OCI-LY3 (cell line): ENCODE results near the gene STPG4.

Source experiments
- H2AFZ ChIP-seq: fragments of 200-600, 300-600 bp; shearing (Covaris generic); 2 replicates; pipeline ENCODE4 v1.6.0; 2014; ENCODE audit warnings: antibody characterized with exemption, low read depth, low read length
- H3K27ac ChIP-seq: fragments of 200-600, 300-600 bp; sonication (generic); 2 replicates; pipeline ENCODE4 v1.5.1; 2014; ENCODE audit warnings: mild to moderate bottlenecking, low read length, moderate library complexity, mixed read lengths
- H3K27me3 ChIP-seq: fragments of 200-600, 300-600 bp; sonication (generic); 2 replicates; pipeline ENCODE4 v1.6.1; 2014; ENCODE audit warnings: low read depth, low read length, mixed read lengths
- H3K36me3 ChIP-seq: fragments of 200-600, 300-600 bp; sonication (generic); replicated peaks from 2 replicates; pipeline ENCODE3; 2014; ENCODE audit warnings: low read depth, low read length, mixed read lengths
- H3K4me1 ChIP-seq: fragments of 300-600, 200-600 bp; sonication (generic); 2 replicates; pipeline ENCODE4 v1.6.1; 2014; ENCODE audit warnings: low read length, mixed read lengths
- H3K4me2 ChIP-seq: fragments of 200-600, 300-600 bp; sonication (generic); 2 replicates; pipeline ENCODE4 v1.6.1; 2014; ENCODE audit warnings: low read length, mixed read lengths
- H3K4me3 ChIP-seq: fragments of 300-600, 200-600 bp; sonication (generic); 2 replicates; pipeline ENCODE4 v1.5.1; 2014; ENCODE audit warnings: antibody characterized with exemption, mild to moderate bottlenecking, low read length, moderate library complexity
- H3K79me2 ChIP-seq: fragments of 300-600, 200-600 bp; shearing (Covaris generic); 2 replicates; pipeline ENCODE4 v1.6.1; 2014; ENCODE audit warnings: mild to moderate bottlenecking, low read length, mixed read lengths
- H3K9ac ChIP-seq: fragments of 300-600, 200-600 bp; shearing (Covaris generic); 2 replicates; pipeline ENCODE4 v1.6.0; 2014; ENCODE audit warnings: mild to moderate bottlenecking, low read length, moderate library complexity
- H3K9me3 ChIP-seq: fragments of 200-600, 300-600 bp; shearing (Covaris generic); 2 replicates; pipeline ENCODE4 v1.6.1; 2014; ENCODE audit warnings: low read length, mixed read lengths; ENCODE audit not compliant: insufficient read depth
- H4K20me1 ChIP-seq: fragments of 200-600, 300-600 bp; sonication (generic); 2 replicates; pipeline ENCODE4 v1.6.1; 2016; ENCODE audit warnings: low read length, mixed read lengths; ENCODE audit not compliant: insufficient read depth
- EZH2phosphoT487 ChIP-seq: fragments of 200-600 bp; shearing (Covaris generic); IDR thresholded peaks from 2 replicates; pipeline ENCODE4 v1.6.1; 2018; ENCODE audit warnings: antibody characterized with exemption, mixed run types, low read depth
- TF ChIP-seq, protein P1 (sequence below): fragments of 200-600, 300-600 bp; sonication (generic); IDR thresholded peaks from 2 replicates; pipeline ENCODE4 v1.5.1; 2014; ENCODE audit warnings: antibody characterized with exemption, low read length, low read depth

Gene STPG4

GRCh38 chr2:47152803-47153202, 2.3 kb downstream of the STPG4 start:
- no peak overlapping the region for H3K4me2 ChIP-seq
- no peaks in the 10 kb centered on the region for H3K79me2 ChIP-seq
- TF ChIP-seq EZH2phosphoT487: no peak
- TF ChIP-seq, protein P1, sequence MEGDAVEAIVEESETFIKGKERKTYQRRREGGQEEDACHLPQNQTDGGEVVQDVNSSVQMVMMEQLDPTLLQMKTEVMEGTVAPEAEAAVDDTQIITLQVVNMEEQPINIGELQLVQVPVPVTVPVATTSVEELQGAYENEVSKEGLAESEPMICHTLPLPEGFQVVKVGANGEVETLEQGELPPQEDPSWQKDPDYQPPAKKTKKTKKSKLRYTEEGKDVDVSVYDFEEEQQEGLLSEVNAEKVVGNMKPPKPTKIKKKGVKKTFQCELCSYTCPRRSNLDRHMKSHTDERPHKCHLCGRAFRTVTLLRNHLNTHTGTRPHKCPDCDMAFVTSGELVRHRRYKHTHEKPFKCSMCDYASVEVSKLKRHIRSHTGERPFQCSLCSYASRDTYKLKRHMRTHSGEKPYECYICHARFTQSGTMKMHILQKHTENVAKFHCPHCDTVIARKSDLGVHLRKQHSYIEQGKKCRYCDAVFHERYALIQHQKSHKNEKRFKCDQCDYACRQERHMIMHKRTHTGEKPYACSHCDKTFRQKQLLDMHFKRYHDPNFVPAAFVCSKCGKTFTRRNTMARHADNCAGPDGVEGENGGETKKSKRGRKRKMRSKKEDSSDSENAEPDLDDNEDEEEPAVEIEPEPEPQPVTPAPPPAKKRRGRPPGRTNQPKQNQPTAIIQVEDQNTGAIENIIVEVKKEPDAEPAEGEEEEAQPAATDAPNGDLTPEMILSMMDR: no peak
- no peaks in the 10 kb centered on the region for H4K20me1 ChIP-seq
- no peaks in the 10 kb centered on the region for H3K27me3 ChIP-seq
- H2AFZ ChIP-seq: no peak overlapping the region
- no peak overlapping the region for H3K9ac ChIP-seq
- H3K9me3 ChIP-seq: no peaks in the 10 kb centered on the region
- H3K27ac ChIP-seq: no peak overlapping the region
- peaks cover 40% of the 10 kb centered on the region for H3K36me3 ChIP-seq
- no peak overlapping the region for H3K4me3 ChIP-seq
- H3K4me1 ChIP-seq: no peaks in the 10 kb centered on the region

DNA sequence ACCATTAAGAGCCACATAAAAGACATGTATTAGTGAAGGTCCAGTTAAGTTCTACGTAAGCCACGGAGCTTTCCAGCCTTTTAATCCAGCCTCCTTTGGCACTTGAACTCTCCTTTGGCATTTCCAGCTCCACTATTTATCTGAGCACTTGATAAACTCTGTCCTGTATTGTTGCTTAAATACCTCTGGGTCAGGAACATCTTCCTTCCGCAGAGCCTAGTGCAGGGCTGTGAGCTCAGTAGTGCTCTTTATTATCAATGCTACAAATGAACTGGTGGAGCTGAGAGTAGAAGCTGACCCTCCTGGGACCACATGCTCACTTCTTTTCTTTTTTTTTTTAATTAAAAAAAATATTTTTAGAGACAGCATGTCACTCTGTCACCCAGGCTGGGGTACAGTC, 4.9 kb downstream of the STPG4 start:
- peaks cover 51% of the 10 kb centered on the region for H3K36me3 ChIP-seq
- TF ChIP-seq, protein P1: no peak
- no peak for TF ChIP-seq EZH2phosphoT487
- no peak overlapping the region for H3K4me2 ChIP-seq
- H4K20me1 ChIP-seq: no peaks in the 10 kb centered on the region
- no peaks in the 10 kb centered on the region for H3K9me3 ChIP-seq
- no peak overlapping the region for H3K4me3 ChIP-seq
- no peak overlapping the region for H3K27ac ChIP-seq
- H2AFZ ChIP-seq: no peak overlapping the region
- no peaks in the 10 kb centered on the region for H3K27me3 ChIP-seq
- H3K79me2 ChIP-seq: no peaks in the 10 kb centered on the region
- no peak overlapping the region for H3K9ac ChIP-seq
- H3K4me1 ChIP-seq: no peaks in the 10 kb centered on the region

DNA sequence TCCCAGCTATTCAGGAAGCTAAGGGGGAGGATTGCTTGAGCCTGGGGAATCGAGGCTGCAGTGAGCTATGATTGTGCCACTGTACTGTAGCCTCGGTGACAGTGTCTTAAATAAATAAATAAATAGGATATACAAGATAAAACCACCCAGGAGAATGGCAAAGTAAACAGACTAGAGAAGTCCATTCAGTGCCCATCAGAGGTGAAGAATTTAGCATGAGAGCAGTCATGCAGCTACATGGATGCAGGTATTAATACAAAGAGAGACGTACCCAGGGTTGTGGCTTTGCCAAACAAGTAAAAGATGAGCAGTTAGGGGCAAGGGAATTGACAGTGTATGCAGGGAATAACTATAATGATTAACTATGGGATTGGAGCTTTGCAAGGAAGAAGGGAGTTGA, 8.1 kb downstream of the STPG4 start:
- H3K9ac ChIP-seq: no peak overlapping the region
- no peak overlapping the region for H2AFZ ChIP-seq
- H3K4me2 ChIP-seq: no peak overlapping the region
- H3K79me2 ChIP-seq: no peaks in the 10 kb centered on the region
- H3K36me3 ChIP-seq: peaks cover 63% of the 10 kb centered on the region
- H3K4me1 ChIP-seq: no peaks in the 10 kb centered on the region
- H4K20me1 ChIP-seq: no peaks in the 10 kb centered on the region
- no peaks in the 10 kb centered on the region for H3K9me3 ChIP-seq
- no peaks in the 10 kb centered on the region for H3K27me3 ChIP-seq
- H3K4me3 ChIP-seq: no peak overlapping the region
- no peak overlapping the region for H3K27ac ChIP-seq
- no peak for TF ChIP-seq EZH2phosphoT487
- TF ChIP-seq, protein P1: no peak

- Histone ChIP-seq H3K4me1 (no peaks in the 10 kb centered on the region), H3K4me3 (no peak overlapping the region), H4K20me1 (no peaks in the 10 kb centered on the region), H3K9me3 (no peaks in the 10 kb centered on the region), H3K27ac (no peak overlapping the region), H3K27me3 (no peaks in the 10 kb centered on the region), H3K79me2 (no peaks in the 10 kb centered on the region), H3K36me3 (peaks cover 60% of the 10 kb centered on the region), H2AFZ (no peak overlapping the region), H3K9ac (no peak overlapping the region), H3K4me2 (no peak overlapping the region)
- TF ChIP-seq EZH2phosphoT487: no peak
- TF ChIP-seq, protein P1: no peak
These were observed 9.6 kb downstream of the STPG4 start for GRCh38 chr2:47145466-47145865.
